K562 (cell line): ENCODE results near the gene VWF. TPM values are rescaled to one million over a fixed set of nuclear protein-coding genes. Genes with fewer than 3 reads are reported as not detected.

Experiments used
- ATAC-seq: fragments of 200-7000 bp; cut with Tn5 transposase; 3 replicates; pipeline ENCODE4 v1.9.1; 2020; ENCODE audit warnings: moderate library complexity
- BruUV-seq: library from RNA; stranded (reverse); fragments of 400-500 nt; replicated peaks from 2 replicates; lab custom pipeline; 2021; lab: Mats Ljungman, UMichigan
- CTCF ChIA-PET: fragments of 300-600 bp; formaldehyde crosslinking; extraction: SDS; loops from one replicate; lab custom pipeline; 2021; ENCODE audit warnings: low intra/inter-chr PET ratio; lab: Yijun Ruan, JAX
- POLR2A ChIA-PET: fragments of 300-600, 350-650 bp; sonication (Branson Sonifier 250); formaldehyde crosslinking; extraction: SDS; loops from one replicate; lab custom pipeline; 2021; ENCODE audit warnings: antibody characterized with exemption, inconsistent platforms; lab: Yijun Ruan, JAX
- DNase-seq, 4 experiments: peaks; one replicate each; pipeline versions ENCODE4 v3.0.0 to v3.0.0-alpha.2; 2011 to 2018; ENCODE audit warnings: low spot score in 3 of 4, mixed read lengths in 3 of 4; ENCODE audit errors: extremely low read depth in 1 of 4
- FAIRE-seq: peaks from 2 replicates; lab custom pipeline; 2011; peaks lifted over from hg19 to GRCh38; lab: Jason Lieb, UNC
- H2AFZ ChIP-seq: 2 replicates; pipeline ENCODE4 v1.6.0; 2011; ENCODE audit warnings: low read depth, low read length, control low read depth, inconsistent platforms
- H3K27ac ChIP-seq: fragments of 200-600 bp; 3 replicates; pipeline ENCODE4 v1.8.0; 2011; ENCODE audit warnings: low read depth, mild to moderate bottlenecking, control low read depth, inconsistent platforms, low read length, moderate library complexity, mixed read lengths; ENCODE audit errors: extremely low read depth
- H3K27me3 ChIP-seq, 2 experiments: fragments of 300-600 bp in 1 of 2; 2 replicates in 1 of 2; 3 replicates in 1 of 2; pipeline versions ENCODE4 v1.6.0 to v1.8.0; 2011; ENCODE audit warnings: inconsistent platforms in 2 of 2, low read length in 2 of 2, mild to moderate bottlenecking in 1 of 2, mixed read lengths in 1 of 2, moderate library complexity in 1 of 2; ENCODE audit not compliant: control insufficient read depth in 2 of 2, insufficient read depth in 2 of 2
- H3K36me3 ChIP-seq: fragments of 300-600 bp; 3 replicates; pipeline ENCODE4 v1.8.0; 2011; ENCODE audit warnings: mild to moderate bottlenecking, low read length, inconsistent platforms; ENCODE audit not compliant: control insufficient read depth, insufficient read depth
- H3K4me1 ChIP-seq, 2 experiments: fragments of 200-600 bp in 1 of 2; replicated peaks in 1 of 2; 2 replicates in 1 of 2; 3 replicates in 1 of 2; pipeline versions ENCODE4 v1.5.1 to v1.8.0; 2011; ENCODE audit warnings: inconsistent platforms in 2 of 2, low read length in 2 of 2, mild to moderate bottlenecking in 1 of 2, mixed read lengths in 1 of 2, moderate library complexity in 1 of 2; ENCODE audit not compliant: control insufficient read depth in 2 of 2, insufficient read depth in 2 of 2
- H3K4me2 ChIP-seq: 2 replicates; pipeline ENCODE4 v1.6.1; 2011; ENCODE audit warnings: low read length, control low read depth, inconsistent platforms, mixed read lengths; ENCODE audit not compliant: insufficient read depth
- H3K4me3 ChIP-seq: fragments of 200-600 bp; sonication (generic), shearing (Covaris generic); 2 replicates; pipeline ENCODE4 v1.5.1; 2016; ENCODE audit warnings: control low read depth, inconsistent platforms
- H3K79me2 ChIP-seq: fragments of 200-600 bp; 3 replicates; pipeline ENCODE4 v1.8.0; 2011; ENCODE audit warnings: low read length, inconsistent platforms; ENCODE audit not compliant: control insufficient read depth, insufficient read depth
- H3K9ac ChIP-seq, 2 experiments: 2 replicates each; pipeline versions ENCODE4 v1.6.0 to v1.6.1; 2011; ENCODE audit warnings: low read depth in 2 of 2, low read length in 2 of 2, control low read depth in 1 of 2, inconsistent platforms in 1 of 2, mild to moderate bottlenecking in 1 of 2, mixed read lengths in 1 of 2; ENCODE audit not compliant: insufficient read depth in 1 of 2
- H3K9me1 ChIP-seq: one replicate; pipeline ENCODE4 v1.6.0; 2011; ENCODE audit warnings: inconsistent platforms, mild to moderate bottlenecking, low read length, moderate library complexity; ENCODE audit not compliant: control insufficient read depth, insufficient read depth
- H3K9me3 ChIP-seq: replicated peaks from 2 replicates; pipeline ENCODE4 v1.5.1; 2011; ENCODE audit warnings: low read depth, low read length, inconsistent platforms; ENCODE audit not compliant: control insufficient read depth, insufficient read depth
- H4K20me1 ChIP-seq: replicated peaks from 2 replicates; pipeline ENCODE4 v1.6.1; 2011; ENCODE audit warnings: low read length, inconsistent platforms, mixed read lengths; ENCODE audit not compliant: control insufficient read depth, insufficient read depth
- FOXK2 ChIP-seq, 2 experiments: fragments of 450-650 bp; IDR thresholded peaks in 1 of 2; conservative IDR thresholded peaks in 1 of 2; 2 replicates each; pipeline ENCODE4 v1.6.1; 2016; ENCODE audit warnings: low read depth in 2 of 2, mild to moderate bottlenecking in 1 of 2
- KLF6 ChIP-seq: fragments of 250-450 bp; sonication (Bioruptor Pico); IDR thresholded peaks from 2 replicates; pipeline ENCODE4 v1.4.0; 2020; ENCODE audit warnings: mild to moderate bottlenecking, moderate library complexity, borderline replicate concordance
- SIRT6 ChIP-seq: IDR thresholded peaks from one replicate; pipeline ENCODE4 v1.6.1; 2012; ENCODE audit warnings: low read depth, mild to moderate bottlenecking, control low read depth, inconsistent platforms, low read length, moderate library complexity
- TCF3 ChIP-seq: sonication (generic); formaldehyde crosslinking; IDR thresholded peaks from 2 replicates; pipeline ENCODE4 v1.4.0; 2020; ENCODE audit warnings: mild to moderate bottlenecking, missing genetic modification reagents
- WGBS: fragments of 100-300 bp; shearing (Covaris generic); methylation state at CpG from one replicate; pipeline ENCODE4 v1.1.6; 2016; ENCODE audit warnings: low coverage, mixed read lengths; ENCODE audit not compliant: insufficient coverage; ENCODE audit errors: missing lambda C conversion rate; 5-methylcytosine and 5-hydroxymethylcytosine counted together
- in situ Hi-C: fragments of 300-500 bp; cut with MboI; formaldehyde crosslinking; loops from 4 replicates; pipeline ENCODE4 v1.15.0; 2018; ENCODE audit warnings: inconsistent platforms, mixed read lengths
- intact Hi-C: fragments of 100-400 bp; cut with micrococcal nuclease; formaldehyde crosslinking; loops from 2 replicates; pipeline ENCODE4 v1.14.2; 2022
- polyA plus RNA-seq, 8 experiments: library from polyadenylated mRNA; depleted of rRNA in 4 of 8; stranded (reverse) in 5 of 8; unstranded in 3 of 8; fragments of >200 nt; fragmentation: Nextera tagmentation in 2 of 8; fragmentation: Illumina TruSeq in 1 of 8; extraction: Ambion mirVana in 2 of 8; extraction: Trizol in 1 of 8; gene quantifications; 2 replicates each; pipeline versions ENCODE4 v1.2.1 to v1.2.3, GENCODE V29; 2011 to 2014; ENCODE audit warnings: inconsistent platforms in 1 of 8, missing spikeins in 1 of 8
- total RNA-seq, 7 experiments: library from RNA; depleted of rRNA in 6 of 7; stranded (reverse); fragments of >200 nt in 6 of 7; fragmentation: Illumina TruSeq in 2 of 7; extraction: Trizol in 2 of 7; gene quantifications; 2 replicates each; pipeline versions ENCODE4 v1.2.1 to v1.2.3, GENCODE V29; 2011 to 2021; ENCODE audit warnings: low replicate concordance in 1 of 7
- TF ChIP-seq, protein P1 (sequence below): fragments of 250-450 bp; sonication (Bioruptor Pico); IDR thresholded peaks from 2 replicates; pipeline ENCODE4 v1.4.0; 2020

Gene VWF
- total and polyA plus RNA-seq, 9 of the 15 experiments (the other 6 are each of a cell fraction or from before 2014, with no cell fraction given), result 0.53 TPM; not detected in 8

GRCh38 chr12:5923043-5923605, 201.3 kb downstream of the VWF start:
- Histone ChIP-seq H3K79me2 (no peaks in the 10 kb centered on the region), H3K36me3 (no peaks in the 10 kb centered on the region), H3K27ac (no peak overlapping the region), H3K9ac (no peak overlapping the region), H3K4me1 (no peaks in the 10 kb centered on the region), H3K9me1 (no peaks in the 10 kb centered on the region), H2AFZ (no peak overlapping the region), H3K4me3 (no peak overlapping the region), H3K27me3 (peaks cover 0 to 28% of the 10 kb centered on the region in 2 experiments; a peak in 4 of 5 replicates), H3K9me3 (no peaks in the 10 kb centered on the region), H4K20me1 (peaks cover 4% of the 10 kb centered on the region; the same call in 1 of the 2 replicates), H3K4me2 (no peak overlapping the region)
- no TSS peak for BruUV-seq
- TF ChIP-seq SIRT6 (no peak), KLF6 (no peak), FOXK2 (conservative IDR thresholded peaks at IDR 0.05 in 1 of 2, IDR thresholded peaks at IDR 0.05 in 1 of 2; ENCODE audit: low read depth in 2 of 2) (no peak), TCF3 (no peak)
- TF ChIP-seq, protein P1, sequence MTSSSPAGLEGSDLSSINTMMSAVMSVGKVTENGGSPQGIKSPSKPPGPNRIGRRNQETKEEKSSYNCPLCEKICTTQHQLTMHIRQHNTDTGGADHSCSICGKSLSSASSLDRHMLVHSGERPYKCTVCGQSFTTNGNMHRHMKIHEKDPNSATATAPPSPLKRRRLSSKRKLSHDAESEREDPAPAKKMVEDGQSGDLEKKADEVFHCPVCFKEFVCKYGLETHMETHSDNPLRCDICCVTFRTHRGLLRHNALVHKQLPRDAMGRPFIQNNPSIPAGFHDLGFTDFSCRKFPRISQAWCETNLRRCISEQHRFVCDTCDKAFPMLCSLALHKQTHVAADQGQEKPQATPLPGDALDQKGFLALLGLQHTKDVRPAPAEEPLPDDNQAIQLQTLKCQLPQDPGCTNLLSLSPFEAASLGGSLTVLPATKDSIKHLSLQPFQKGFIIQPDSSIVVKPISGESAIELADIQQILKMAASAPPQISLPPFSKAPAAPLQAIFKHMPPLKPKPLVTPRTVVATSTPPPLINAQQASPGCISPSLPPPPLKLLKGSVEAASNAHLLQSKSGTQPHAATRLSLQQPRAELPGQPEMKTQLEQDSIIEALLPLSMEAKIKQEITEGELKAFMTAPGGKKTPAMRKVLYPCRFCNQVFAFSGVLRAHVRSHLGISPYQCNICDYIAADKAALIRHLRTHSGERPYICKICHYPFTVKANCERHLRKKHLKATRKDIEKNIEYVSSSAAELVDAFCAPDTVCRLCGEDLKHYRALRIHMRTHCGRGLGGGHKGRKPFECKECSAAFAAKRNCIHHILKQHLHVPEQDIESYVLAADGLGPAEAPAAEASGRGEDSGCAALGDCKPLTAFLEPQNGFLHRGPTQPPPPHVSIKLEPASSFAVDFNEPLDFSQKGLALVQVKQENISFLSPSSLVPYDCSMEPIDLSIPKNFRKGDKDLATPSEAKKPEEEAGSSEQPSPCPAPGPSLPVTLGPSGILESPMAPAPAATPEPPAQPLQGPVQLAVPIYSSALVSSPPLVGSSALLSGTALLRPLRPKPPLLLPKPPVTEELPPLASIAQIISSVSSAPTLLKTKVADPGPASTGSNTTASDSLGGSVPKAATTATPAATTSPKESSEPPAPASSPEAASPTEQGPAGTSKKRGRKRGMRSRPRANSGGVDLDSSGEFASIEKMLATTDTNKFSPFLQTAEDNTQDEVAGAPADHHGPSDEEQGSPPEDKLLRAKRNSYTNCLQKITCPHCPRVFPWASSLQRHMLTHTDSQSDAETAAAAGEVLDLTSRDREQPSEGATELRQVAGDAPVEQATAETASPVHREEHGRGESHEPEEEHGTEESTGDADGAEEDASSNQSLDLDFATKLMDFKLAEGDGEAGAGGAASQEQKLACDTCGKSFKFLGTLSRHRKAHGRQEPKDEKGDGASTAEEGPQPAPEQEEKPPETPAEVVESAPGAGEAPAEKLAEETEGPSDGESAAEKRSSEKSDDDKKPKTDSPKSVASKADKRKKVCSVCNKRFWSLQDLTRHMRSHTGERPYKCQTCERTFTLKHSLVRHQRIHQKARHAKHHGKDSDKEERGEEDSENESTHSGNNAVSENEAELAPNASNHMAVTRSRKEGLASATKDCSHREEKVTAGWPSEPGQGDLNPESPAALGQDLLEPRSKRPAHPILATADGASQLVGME (CRISPR knock-in tag), result no peak
- FAIRE-seq (no peak), DNase-seq (no peak), ATAC-seq (no peak)
- ChIA-PET CTCF (no interaction called here), POLR2A (no interaction called here)
- in situ Hi-C loops (no loop called here), intact Hi-C loops (no loop called here)
- WGBS, result 0% methylated on average over 4 of the region's 14 CpGs
